Limb (tissue), 2 donors: ENCODE results near the gene KIAA1549.

Experiments used
- DNase-seq, 2 donors: peaks; one replicate each; pipeline ENCODE4 v3.0.0-alpha.2; 2016; ENCODE audit errors: extremely low spot score in 2 of 2

Gene KIAA1549

DNA sequence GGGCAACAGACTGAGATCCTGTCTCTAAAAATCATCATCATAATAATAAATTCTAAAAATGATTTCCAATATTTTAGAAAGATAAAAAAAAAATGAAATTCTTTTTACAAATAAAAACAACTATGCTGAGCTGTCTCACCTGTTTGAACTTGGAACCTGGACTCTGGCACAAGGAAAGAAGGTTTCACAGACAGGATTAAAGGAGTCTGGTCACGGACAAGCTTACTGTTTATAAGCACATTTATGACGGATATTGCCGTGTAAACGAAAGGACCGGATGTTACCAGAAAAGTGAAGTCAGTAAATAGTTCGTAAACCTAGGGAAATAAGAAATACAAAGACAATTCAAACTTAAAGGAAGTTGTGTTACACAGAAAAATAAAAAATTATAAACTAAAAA, 70.2 kb downstream of the KIAA1549 start:
- no peak for DNase-seq

DNA sequence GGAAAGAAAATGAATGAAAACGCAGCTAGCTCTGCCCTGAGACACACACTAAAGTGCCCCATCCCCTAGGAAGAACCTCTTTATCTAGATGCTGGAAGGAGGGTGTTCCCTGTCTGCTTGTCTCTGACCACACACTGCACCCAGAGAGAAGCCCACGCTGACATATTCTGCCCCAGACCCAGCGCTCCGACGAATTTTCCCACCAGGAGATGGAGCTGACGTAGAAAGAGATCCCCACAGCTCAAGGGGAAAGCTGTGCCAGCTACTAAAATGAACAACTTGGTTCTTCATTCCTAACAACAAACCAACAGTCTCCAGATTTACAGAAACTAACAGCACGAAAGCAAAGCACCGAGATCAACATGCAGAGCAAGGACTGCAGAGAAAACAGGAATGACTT, 73.3 kb downstream of the KIAA1549 start:
- DNase-seq = no peak

DNA sequence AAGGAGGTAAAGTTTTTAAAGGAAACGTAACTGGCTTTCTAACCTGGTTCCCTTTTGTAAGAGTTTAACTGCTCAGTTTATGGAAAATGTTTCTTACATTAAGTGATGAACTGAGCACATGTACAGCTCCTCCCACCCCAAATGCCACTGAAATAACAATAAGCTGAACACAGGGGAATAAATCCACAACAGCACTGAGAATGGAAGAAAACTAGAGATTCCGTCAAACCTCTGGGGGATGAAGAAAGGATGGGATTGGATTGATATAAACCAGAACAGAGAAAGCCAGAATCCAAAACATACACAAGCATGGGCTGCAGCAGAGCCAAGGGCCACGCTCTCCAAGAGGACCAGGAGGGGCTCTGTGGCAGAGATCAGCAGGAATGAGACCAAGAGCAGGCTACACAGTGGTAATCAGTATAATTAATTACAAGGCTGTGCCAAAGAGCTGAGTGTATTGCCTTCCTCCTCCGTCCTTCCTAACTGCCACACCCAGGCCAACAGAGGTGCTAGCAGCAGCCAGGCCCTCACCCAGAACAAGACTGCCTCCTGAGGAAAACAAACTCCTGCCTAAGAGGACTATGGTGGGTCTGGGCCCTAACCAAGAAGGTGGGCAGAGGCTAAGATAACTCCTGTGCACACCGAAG, 73.9 kb downstream of the KIAA1549 start:
- no peak for DNase-seq

DNA sequence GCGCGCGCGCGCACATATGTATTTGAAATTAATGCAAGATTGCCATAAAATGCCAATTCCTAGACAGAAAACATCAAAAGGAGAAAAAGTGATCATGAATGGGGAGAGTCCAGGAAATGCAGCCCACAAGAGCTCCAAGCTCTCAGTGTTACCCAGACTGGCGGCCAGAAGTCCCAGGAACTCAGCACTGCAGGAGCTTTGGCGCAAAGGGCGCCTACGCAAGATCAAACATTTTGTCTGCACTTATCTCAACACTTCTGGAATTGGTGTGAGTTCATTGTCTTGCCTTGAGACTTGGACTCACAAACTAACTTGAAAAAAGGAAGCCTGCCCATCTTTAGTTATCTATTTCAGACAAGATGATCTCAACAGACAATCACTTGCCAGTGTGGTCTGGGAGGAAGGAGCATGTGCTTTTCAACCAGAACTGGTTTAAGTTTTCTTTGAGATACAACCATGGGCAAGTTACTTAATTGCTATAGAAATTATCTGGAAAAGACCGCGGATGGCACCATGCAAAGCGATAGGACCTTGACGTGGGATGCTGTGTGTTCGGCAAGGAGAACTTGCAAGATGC, 77.2 kb downstream of the KIAA1549 start:
- DNase-seq = no peak

DNA sequence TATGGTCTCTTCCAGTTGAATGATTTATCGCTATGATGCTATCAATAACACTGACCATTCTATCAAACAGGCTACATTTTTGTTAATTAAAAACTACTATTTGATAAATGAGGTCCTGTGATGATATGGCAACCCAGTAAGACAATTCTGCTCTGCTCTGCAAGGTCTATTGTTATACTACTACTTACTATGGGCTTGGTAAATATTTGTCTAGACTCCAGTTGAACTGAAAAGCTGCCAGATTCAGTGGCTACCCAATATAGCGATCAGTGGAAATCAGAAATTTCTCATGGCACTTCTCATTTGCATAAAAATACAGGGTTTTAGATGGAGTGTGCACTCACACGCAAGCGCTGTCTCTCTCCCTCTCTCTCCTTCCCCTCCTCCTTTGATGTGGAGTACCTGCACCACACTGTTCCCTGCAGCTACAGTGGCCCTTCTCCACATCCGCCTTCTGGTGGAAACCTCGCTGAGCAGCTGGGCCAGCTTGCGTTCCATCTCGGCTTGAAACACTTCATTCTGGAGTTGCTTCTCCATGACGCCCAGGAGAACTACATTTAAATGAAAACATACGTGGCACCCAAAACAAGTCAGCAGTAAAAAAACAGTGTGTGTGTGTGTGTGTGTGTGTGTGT, 77.9 kb downstream of the KIAA1549 start:
- no peak for DNase-seq

DNA sequence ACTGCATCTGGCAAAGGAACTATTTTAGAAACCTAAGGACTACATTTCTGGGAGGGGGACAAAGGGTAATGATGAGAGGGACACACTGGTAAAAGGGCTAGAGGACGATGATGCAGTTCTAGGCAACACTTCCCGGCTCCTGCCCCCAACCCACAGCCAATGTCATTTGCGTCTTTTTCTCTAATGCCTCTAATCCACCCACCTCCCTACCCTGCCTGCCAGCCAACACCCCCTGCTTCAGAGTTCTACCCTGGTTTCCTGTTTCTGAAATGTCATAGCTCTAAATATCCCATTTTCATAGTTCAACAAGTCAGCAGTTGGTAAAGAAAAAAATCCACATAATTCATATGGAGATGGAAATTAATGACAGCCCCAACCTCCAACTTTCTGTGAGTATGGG, 79.0 kb downstream of the KIAA1549 start:
- DNase-seq = no peak

DNA sequence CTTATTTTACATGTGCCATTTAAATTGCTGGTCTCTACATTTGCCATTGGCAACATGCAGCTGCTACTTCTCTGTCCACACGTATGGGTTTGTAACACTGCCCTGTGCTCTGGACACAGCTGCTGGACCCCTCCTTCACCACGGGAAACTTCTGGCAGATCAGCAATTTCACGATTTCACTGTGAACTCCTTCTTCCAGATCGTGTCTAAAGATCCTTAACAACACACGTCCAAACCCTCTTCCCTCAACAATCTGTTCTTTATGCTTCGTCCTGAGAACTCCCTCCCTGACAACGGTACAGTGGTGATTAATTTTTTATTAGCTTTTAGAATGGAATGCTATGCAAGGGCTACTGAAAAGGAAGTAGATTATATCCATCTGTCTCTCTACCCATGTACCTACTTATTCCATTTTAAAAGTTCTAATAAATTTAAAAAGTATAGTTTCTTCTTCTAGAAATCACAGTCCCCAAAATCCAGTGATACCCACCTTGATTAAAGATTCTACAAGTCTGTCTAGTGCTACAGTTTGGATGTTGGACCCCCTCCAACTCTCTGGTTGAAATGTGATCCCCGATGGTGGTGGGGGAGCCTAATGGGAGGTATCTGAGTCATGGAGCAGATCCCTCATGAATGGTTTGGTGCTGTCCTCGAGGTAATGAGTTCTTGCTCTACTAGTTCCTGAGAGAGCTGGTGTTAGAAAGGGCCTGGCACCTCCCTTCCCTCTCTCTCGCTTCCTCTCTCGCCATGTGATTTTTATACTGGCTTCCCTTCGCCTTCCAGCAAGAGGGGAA, 81.0 kb downstream of the KIAA1549 start:
- DNase-seq = no peak

DNA sequence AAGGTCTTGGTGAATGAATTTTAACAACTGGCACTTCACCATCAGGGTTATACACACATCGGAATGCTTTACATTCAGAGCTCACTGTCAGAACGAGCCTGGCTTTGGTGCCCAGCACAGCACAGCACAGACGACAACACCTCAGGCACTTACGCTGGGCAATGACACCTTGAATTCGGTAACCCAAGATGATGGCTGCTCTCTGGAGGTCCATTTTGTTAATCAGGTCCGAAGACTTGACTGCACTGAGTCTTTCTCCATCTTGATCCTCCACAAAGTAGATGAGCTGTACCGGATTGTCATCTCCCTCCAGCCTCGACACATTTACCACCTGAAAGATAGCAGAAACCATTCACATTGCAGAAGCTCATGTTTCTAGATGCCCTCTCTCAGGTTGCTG, 82.4 kb downstream of the KIAA1549 start:
- DNase-seq = no peak

DNA sequence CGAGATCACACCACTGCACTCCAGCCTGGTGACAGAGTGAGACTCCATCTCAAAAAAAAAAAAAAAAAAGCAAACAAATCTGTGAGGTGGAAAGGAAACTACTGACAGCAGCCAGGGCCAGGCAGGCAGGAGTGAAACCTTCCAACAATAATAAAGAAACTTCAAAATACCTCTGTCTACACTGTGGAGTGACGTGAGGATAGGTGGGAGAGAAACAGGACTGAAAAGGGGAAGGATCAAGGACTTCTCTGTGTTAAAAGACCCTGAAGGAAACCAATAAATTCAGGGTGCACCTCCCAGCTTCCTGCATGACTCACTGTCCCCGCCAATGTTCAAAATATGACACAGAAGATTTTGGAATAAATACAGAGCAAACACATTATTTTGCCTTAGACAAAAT, 82.9 kb downstream of the KIAA1549 start:
- DNase-seq = no peak

DNA sequence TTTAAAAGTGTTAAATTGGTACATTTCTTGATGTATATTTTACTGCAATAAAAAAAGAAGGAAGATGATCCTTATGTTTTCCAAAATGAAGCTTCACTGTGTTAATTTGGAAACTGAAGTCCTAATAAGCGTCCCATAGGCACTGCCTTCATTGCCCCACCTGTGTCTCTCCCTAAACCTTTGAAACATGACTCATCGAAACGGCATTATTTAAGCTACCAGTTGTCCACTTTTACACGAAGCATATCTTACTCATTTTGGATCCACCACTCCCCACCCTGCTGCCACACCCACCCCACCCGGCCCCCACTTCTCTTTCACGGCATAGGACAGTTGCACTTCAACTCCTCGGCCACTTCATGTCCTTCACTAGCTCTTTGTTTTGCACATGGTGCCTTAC, 85.5 kb downstream of the KIAA1549 start:
- no peak for DNase-seq

DNA sequence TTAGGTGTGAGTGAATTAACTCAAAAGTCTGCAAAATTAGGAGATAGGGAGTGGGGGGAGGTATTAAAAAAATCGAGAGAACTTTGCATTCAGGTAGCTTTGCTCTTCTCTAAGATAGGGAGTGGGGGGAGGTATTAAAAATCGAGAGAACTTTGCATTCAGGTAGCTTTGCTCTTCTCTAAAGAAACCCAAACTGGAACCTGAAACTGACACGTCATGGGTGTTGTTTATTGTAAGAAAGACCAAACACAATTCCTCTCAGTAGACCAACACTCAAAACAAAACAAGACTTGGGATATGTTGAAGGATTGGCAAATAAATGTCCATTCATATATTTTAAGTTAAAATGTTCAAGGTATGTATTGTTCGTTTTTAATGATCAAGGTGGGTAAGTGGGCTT, 87.9 kb downstream of the KIAA1549 start:
- no peak for DNase-seq

DNA sequence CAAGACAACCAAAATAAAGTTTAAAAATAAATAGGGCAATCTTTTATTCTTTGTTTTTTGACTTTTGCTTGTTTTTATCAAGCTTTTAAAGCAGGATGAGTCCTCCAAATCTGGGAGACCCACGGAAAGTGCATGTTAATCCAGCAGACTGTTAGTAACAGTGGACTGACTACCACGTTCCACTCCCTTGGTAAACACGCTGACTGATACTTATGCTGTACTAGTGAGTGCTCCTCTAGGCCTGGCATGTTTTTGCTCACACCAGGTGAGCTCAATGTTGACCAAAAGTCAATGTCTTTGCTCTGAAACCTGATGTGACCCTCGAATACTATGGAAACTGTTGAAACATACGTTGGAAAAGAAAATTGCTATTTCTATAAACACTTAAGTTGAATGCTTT, 88.4 kb downstream of the KIAA1549 start:
- DNase-seq = no peak

DNA sequence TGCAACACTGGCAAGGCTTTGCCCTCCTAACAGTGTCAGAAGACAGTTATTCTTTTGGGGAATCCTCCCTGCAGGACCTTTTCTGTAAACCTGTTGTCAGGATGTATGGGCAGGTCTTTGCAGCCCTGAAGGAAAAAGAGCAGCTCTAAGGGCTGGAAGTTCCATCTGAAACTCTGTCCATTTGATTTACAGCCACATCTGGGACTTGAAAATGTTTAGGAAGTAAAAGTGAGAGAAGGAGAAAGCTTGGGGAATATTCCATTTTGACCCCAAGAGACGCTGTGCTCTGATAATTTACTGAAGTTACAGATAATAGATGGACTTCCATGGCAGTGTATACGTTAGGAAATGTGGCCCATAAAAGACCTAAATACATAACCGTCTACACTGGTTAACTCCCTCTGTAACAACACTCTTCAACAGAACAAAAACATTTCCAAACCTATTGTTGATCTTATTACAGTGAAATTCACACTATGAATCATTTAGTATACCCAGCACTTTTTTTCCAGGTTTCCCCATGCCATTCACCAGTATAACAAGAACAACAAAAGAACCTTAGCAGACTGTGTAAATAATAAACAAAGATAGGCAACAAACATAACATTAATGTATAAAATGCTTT, 89.1 kb downstream of the KIAA1549 start:
- no peak for DNase-seq

DNA sequence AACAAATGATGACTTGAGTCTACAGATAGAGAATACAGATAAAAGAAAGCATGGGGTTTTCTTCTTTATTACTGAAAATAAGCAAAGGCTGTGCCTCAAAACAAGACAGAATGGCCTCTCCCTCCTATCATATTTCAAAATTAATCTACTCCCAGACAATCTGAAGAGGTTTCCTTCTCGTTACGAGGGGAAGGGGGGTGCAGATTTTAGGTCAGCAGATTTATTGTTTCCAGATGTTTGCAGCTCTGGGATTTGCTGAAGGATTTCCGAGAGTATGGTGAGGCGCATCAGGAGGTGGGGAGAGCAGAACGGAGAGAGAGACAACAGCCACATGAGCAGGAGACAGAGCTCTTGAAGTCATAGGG, 89.8 kb downstream of the KIAA1549 start:
- peak in 1 of 2 donors; percentile 66 for DNase-seq

DNA sequence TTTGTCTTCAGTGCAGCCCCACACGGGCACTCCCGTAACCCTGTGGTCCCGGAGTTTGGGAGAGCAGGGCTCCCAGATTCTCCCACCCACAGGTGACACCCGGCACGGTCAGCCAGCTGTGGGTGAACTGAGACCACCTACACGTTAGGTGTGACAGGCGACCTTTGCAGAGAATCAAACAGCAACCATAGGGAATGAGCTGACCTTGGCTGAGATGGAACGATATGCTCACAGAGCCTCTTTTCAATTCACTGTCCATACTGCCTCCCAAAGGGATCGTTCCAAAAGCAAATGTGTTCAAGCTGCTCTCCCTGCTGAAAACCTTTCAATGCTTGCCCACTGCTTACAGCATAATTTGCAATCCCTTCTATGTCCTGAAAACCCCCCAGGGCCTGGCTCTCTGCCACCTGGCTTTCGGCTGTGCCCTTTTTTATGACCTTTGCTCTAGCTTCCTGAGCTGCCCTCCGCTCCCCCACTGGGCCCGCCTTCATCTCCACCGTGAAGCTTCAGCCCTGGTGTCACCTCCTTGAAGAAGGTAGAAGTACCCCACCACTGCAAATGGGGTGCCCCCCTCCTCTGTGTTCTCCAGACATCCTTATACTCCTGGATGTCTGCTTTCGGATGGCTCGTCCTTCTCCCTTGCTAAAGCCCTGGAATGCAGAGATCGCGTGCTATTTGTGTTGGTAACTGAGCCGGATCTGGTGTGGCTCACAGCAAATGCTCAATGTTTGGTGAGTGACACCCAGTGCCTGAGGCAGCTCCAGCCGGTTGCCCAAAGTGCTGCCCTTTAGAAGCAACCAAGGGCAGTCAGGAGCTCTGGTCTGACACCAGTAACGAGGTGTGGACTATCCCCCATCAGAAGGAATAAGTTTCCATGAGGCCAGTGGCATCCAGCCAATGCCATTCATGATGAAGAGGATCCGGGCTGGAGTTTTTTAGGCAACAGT, 90.4 kb downstream of the KIAA1549 start:
- DNase-seq = peak; percentile 54 to 62

DNA sequence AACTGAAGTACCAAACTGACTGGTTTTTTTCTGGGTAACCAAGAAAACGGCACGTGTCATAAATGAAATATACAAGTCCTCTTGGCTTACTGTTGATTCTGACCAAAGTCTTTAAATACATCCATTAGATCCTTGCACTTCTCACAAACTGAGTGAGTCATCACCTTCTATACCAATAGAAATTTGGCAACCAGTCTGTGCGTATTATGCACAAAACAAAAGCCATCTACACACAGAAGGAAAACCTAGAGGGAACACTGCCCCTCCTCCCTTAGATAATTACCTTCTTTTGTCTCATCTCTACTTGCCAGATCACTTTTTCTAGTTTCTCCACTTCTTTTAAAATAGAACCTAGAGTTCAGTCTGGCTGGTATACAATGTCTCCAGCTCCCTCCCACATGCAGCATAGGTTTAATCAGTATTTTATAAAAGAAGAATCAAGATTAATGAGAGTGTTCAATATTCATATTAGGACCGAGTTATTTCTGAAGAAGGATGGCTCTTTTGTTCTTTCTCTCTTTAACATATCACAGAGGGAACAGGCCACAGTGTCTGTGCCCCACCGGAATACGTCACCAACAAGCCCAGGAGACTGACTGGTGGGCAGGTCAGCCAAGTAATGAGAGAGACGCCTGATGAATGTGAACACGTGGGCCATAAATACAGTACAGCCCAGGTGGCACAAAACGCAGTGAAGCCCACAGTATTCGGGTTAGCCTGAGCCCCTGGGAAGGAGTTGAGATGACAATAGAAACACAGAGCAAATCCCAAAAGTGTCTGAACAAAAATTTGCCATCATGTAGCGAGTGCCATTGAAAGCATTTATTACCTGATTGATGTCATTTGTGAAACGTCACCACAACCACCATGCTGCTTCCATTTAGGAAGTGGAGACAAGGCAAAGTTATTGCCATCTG, 91.3 kb downstream of the KIAA1549 start:
- no peak for DNase-seq

DNA sequence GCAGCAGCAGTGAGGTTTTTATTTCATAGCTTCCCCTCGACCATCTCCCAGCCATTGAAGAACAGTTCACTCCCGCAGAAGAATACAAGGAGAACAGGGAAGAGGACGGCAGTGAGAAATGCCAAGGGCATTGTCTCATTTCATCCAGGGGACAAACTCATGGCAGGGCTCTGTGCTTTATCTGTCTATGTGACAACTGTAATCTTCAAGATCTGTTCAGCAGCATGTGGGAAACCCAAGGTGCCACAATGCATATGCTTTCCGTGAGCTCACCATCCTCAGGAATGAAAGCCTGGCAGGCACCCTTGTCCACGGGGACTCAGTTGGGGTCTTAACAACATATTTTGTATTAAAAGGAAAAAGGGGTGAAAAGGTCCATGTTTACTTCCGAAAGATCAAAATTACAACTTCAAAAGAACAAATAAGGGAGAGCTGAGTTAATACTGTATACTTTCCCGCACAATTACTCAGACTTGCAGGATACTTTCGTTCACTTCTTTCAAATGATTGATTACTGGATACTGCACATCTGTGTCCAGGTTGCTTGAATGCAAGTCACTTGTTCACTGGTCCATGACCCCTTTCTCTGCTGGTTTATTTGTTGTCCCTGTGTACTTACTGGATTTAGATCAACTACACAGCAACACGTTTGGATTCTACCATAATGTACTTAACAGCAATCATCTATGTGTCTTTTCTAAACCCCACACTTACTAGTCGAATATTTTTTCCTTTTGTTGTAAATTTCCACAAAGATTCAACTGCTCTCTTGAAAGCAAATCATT, 93.1 kb downstream of the KIAA1549 start:
- DNase-seq = no peak

DNA sequence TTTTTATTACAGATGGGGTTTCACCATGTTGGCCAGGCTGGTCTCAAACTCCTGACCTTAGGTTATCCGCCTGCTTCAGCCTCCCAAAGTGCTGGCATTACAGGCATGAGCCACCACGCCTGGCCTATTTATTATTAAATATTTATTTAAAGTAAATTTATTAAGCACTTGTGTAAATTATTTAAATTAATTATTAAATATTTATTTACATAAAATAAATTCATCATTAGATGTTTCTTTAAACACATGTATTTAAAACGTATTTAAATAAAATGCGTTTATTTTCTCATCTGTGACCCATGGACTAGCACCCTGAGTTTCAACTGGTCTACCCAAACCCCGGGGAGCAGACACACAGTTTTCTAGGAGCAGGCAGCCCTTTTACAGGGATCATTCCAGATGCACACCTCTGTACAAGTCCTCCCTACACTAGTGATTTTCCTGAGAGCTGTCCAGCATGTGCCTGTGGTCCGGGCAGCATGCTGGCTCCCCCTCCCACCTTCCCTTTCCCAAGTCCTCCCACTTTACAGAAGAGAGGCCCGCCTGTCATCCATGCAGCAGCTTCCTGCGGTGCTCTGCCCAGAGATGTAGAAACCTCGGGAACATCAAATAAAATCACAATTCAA, 94.0 kb downstream of the KIAA1549 start:
- no peak for DNase-seq
